Activated T-cell treated with anti-CD3 and anti-CD28 coated beads, Interleukin-2, amount 50 U/mL, for 72 hours (primary cell): ENCODE results near the gene ATXN1. TPM values are rescaled to one million over a fixed set of nuclear protein-coding genes. Genes with fewer than 3 reads are reported as not detected.

Source experiments
- ATAC-seq, 2 donors: fragments of 150-1000 bp; cut with Tn5 transposase; replicated peaks in 1 of 2; 2 replicates each; pipeline ENCODE4 v1.10.0; 2021; ENCODE audit warnings: moderate library complexity in 2 of 2, mild to moderate bottlenecking in 1 of 2
- DNase-seq, 2 donors: peaks; one replicate each; pipeline ENCODE4 v3.0.0; 2021 to 2022; ENCODE audit warnings: mixed read lengths in 1 of 2
- H3K27ac Mint-ChIP-seq: one replicate; pipeline ENCODE4 v1.8.0; 2022; ENCODE audit warnings: mild to moderate bottlenecking, moderate library complexity, mixed read lengths
- H3K27me3 Mint-ChIP-seq: one replicate; pipeline ENCODE4 v1.8.0; 2022; ENCODE audit warnings: low read depth, mixed read lengths
- H3K36me3 Mint-ChIP-seq, 2 donors: one replicate each; pipeline ENCODE4 v1.8.0; 2022; ENCODE audit warnings: mixed read lengths in 2 of 2, mild to moderate bottlenecking in 1 of 2; ENCODE audit not compliant: insufficient read depth in 2 of 2
- H3K4me1 Mint-ChIP-seq: one replicate; pipeline ENCODE4 v1.8.0; 2022; ENCODE audit warnings: low read depth, mixed read lengths
- H3K4me3 Mint-ChIP-seq, 2 donors: one replicate each; pipeline ENCODE4 v1.8.0; 2022; ENCODE audit warnings: mild to moderate bottlenecking in 2 of 2, mixed read lengths in 2 of 2, moderate library complexity in 2 of 2
- H3K9me3 Mint-ChIP-seq, 2 donors: one replicate each; pipeline ENCODE4 v1.8.0; 2022; ENCODE audit warnings: mixed read lengths in 2 of 2
- total RNA-seq, 2 donors: library from RNA; stranded (reverse); gene quantifications; one replicate each; pipeline ENCODE4 v1.2.3, GENCODE V29; 2022

The ATXN1 gene
- total RNA-seq, 2 donors from 2014 or later = 46.5 to 65.1 TPM

DNA sequence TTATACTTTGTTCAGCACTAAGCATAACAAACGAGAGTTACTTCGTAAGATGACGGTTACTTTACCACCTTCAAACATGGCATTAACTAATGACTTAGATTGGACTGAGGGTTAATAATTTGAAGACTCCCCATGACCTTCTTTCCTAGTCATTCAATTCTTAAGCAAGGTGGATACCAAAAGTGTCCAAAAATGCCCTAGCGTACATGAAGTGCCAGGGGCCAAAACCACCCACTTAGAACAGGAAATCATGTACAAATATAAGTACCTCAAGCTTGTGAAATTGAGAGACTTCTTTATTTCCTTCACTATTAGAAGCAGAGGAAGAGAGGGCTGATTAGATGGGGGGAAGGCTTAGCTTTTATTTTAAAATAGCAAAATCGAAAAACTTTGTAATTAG is 166.4 kb downstream of the ATXN1 start:
- H3K27ac Mint-ChIP-seq = no peak overlapping the region
- H3K9me3 Mint-ChIP-seq = peaks cover 0 to 4% of the 10 kb centered on the region in 2 donors
- H3K27me3 Mint-ChIP-seq = no peaks in the 10 kb centered on the region
- H3K4me1 Mint-ChIP-seq = peaks cover 23% of the 10 kb centered on the region
- DNase-seq (no peak), ATAC-seq (no peak)
- H3K4me3 Mint-ChIP-seq = no peak overlapping the region
- peaks cover 1 to 6% of the 10 kb centered on the region in 2 donors for H3K36me3 Mint-ChIP-seq

DNA sequence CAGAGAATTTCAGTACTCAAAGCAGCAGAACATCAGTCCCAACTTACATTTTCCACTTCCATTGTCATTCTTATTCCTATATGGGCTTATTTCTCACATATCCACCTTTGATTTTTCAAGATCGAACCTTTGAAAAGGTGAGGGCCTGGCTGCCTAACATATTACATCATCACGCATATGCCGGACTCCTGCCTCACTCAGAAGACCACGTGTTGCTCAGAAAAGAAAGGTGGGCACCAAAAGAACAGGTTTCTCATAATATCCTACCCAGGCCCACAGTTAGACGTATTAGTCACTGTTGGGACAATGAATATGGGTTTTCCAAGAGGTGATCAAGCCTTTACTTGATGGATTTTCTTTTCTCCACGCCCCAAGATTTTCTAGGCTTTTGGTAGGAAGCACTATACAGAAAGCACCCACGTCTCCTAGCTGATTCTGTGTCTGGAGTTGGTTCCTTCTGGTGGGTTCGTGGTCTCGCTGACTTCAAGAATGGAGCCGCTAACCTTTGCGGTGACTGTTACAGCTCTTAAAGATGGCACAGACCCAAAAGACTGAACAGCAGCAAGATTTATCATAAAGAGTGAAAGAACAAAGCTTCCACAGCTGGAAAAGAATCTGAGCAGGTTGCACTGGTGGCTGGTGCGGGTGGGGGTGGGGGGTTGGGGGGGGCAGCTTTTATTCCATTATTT is 168.9 kb downstream of the ATXN1 start:
- ATAC-seq (peak in 1 of 2 donors; percentile 4), DNase-seq (no peak)
- H3K36me3 Mint-ChIP-seq = peaks cover 1 to 6% of the 10 kb centered on the region in 2 donors
- no peaks in the 10 kb centered on the region for H3K27me3 Mint-ChIP-seq
- H3K4me3 Mint-ChIP-seq = peak overlapping the region; percentile 43 to 46
- peaks cover 0 to 4% of the 10 kb centered on the region in 2 donors for H3K9me3 Mint-ChIP-seq
- peak overlapping the region; percentile 54 for H3K27ac Mint-ChIP-seq
- H3K4me1 Mint-ChIP-seq = peaks cover 22% of the 10 kb centered on the region

DNA sequence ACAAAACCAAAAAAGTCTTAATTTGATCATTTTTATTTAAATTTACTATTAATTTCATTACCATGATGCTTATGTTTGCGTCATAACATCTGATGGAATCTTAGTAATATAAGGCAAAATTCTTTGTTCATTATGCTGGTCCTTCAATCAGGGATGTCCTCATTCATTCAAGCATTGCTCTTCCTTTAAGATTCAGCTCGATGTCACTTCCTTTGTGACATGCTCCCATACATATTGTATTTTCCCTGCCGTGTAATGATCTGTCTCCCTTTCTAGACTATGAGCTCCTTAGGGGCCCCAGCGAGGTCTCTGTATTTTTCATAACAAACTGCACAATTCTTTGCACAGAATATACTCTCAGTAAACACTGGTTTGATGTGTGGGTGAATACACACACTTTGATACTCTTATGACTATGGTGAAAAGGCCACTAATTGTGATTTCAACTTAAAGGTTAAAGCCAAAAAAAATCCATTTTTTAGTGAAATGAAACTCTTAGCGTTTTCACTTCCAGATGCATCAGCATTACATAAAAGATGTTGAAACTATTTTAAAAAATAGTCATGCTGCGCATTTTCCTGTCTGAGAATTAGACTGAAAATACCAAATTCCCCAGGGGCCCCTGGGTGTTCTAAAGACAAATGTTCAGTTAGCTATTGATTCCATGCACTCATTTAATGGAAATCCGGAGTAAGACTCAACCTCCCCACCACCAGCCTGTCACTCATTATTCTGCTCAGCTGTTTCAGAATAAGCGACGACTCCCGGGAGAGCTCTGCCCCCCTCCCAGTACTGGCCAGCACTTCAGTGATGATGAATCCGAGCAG is 169.7 kb downstream of the ATXN1 start:
- DNase-seq (peak; percentile 23 to 25), ATAC-seq (peak; percentile 88 to 89)
- Mint-ChIP-seq H3K9me3 (peaks cover 0 to 4% of the 10 kb centered on the region in 2 donors), H3K27me3 (no peaks in the 10 kb centered on the region), H3K27ac (peak overlapping the region; percentile 54), H3K4me3 (peak overlapping the region; percentile 43 to 46), H3K4me1 (peaks cover 22% of the 10 kb centered on the region), H3K36me3 (peaks cover 1 to 6% of the 10 kb centered on the region in 2 donors)

DNA sequence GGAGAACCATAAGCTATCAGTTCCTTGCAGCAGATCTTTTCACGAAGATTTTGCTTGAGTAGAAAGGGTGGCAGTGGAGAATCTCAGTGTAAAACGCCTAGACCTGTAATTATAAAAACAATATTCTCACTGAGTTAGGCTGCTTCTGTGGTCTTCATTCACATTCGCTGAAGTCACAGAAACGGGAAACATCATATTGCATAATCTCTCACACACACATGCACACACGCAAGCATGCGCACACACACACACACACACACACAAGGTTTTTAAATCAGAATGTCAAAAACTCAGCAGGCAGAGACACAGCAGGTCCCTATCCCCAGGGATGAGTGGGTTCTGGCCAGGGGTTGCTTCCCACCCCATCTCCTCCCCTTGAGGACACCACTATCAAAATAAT is 175.5 kb downstream of the ATXN1 start:
- peaks cover 1 to 17% of the 10 kb centered on the region in 2 donors for H3K36me3 Mint-ChIP-seq
- no peak overlapping the region for H3K27ac Mint-ChIP-seq
- H3K9me3 Mint-ChIP-seq = no peaks in the 10 kb centered on the region
- ATAC-seq = no peak
- peaks cover 12% of the 10 kb centered on the region for H3K4me1 Mint-ChIP-seq
- no peak overlapping the region for H3K4me3 Mint-ChIP-seq
- H3K27me3 Mint-ChIP-seq = no peaks in the 10 kb centered on the region
- DNase-seq = no peak

DNA sequence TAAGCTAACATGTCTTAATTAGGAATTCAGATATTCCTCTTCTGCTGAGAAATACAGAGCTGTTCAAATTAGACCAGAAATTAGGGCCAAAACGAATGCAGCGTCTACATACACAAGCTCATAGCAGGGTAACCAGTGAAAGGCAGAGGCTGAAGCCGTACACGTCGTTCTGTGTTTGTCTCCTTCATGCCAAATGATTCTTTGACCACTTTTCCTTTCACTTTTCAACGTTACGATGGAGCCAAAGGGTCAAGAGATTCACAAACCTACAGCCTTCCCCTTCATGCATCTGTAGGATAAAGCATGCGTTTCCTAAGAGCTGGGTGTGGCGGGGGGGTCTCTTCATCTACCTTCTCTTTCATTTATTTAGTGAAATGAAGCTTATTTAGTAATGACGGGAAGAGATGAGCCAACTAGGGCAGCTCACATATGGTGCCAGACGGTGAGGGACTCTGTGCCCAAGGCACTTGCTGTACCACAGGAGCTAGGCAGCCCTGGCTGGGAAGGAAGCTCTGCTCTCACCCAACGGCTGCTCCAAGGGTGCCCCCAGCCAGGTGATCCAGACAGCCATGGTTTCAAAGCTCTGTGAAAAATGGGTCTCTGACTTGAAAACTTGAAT is 178.0 kb downstream of the ATXN1 start:
- H3K27ac Mint-ChIP-seq = no peak overlapping the region
- no peak overlapping the region for H3K4me3 Mint-ChIP-seq
- DNase-seq (no peak), ATAC-seq (no peak)
- H3K36me3 Mint-ChIP-seq = peaks cover 1 to 20% of the 10 kb centered on the region in 2 donors
- H3K27me3 Mint-ChIP-seq = no peaks in the 10 kb centered on the region
- H3K9me3 Mint-ChIP-seq = no peaks in the 10 kb centered on the region
- peaks cover 12% of the 10 kb centered on the region for H3K4me1 Mint-ChIP-seq

DNA sequence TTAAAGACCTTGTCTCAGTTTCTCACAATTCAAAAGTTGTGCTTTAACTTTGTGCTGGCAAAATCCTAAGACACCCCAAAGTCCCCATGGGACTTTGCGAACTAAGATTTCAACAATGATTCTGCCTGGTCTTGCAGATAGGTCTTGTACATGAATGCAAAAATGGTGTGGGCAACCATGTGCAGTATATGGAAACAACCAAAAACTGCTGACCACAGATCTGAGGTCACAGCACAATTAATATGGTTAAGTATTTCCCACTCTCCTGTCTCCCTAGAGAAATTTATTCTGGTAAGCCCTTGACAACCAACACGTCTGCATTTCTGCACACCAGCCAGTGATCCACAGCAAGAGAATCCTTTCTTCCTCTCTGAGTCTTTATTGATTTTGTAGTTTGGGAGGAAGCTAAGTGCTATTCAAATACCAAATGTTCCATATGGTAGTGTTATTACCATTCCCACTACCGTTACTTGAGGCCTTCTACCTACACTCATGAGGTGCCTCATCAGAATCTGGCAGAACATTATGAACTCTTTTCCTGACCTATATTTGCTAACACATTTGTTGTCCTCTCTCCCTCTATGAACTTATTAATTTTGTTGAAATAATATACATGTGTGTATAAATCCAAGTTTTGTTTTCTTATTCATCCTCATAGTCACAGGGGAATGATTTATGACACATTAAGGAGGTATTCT is 178.7 kb downstream of the ATXN1 start:
- no peaks in the 10 kb centered on the region for H3K9me3 Mint-ChIP-seq
- peaks cover 12% of the 10 kb centered on the region for H3K4me1 Mint-ChIP-seq
- no peak for DNase-seq
- peaks cover 1 to 22% of the 10 kb centered on the region in 2 donors for H3K36me3 Mint-ChIP-seq
- H3K4me3 Mint-ChIP-seq = no peak overlapping the region
- no peak overlapping the region for H3K27ac Mint-ChIP-seq
- ATAC-seq = no peak
- no peaks in the 10 kb centered on the region for H3K27me3 Mint-ChIP-seq

DNA sequence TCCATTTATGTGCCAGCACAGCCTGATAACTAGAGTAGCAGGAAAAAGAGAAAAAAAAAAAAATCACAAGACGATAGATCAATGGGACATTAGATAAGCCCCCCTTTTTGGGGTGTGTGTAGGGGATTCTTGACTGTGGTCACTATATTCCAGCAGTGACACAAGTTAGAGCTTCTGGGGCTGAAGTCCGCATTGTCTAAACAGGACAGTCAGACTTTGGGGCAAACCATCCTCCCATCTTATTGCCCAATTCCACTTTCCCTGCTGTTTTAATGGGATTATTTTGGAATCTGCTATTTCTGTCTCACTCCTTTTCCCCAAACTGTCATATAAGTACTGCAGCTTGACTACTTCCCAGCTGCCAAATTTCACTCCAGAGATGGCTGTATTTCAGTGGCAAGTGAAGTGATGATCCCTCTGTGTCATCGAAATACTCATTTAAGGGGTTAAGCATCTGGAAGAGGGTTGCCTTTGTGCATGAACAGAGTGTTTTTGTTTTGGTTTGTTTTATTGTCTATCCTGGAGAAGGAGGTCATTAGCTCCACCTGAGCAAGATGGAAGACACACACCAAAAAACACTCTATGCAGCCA is 182.5 kb downstream of the ATXN1 start:
- DNase-seq = no peak
- peaks cover 11% of the 10 kb centered on the region for H3K4me1 Mint-ChIP-seq
- ATAC-seq = no peak
- no peaks in the 10 kb centered on the region for H3K9me3 Mint-ChIP-seq
- H3K36me3 Mint-ChIP-seq = peaks cover 0 to 17% of the 10 kb centered on the region in 2 donors
- H3K27ac Mint-ChIP-seq = no peak overlapping the region
- no peak overlapping the region for H3K4me3 Mint-ChIP-seq
- H3K27me3 Mint-ChIP-seq = no peaks in the 10 kb centered on the region

DNA sequence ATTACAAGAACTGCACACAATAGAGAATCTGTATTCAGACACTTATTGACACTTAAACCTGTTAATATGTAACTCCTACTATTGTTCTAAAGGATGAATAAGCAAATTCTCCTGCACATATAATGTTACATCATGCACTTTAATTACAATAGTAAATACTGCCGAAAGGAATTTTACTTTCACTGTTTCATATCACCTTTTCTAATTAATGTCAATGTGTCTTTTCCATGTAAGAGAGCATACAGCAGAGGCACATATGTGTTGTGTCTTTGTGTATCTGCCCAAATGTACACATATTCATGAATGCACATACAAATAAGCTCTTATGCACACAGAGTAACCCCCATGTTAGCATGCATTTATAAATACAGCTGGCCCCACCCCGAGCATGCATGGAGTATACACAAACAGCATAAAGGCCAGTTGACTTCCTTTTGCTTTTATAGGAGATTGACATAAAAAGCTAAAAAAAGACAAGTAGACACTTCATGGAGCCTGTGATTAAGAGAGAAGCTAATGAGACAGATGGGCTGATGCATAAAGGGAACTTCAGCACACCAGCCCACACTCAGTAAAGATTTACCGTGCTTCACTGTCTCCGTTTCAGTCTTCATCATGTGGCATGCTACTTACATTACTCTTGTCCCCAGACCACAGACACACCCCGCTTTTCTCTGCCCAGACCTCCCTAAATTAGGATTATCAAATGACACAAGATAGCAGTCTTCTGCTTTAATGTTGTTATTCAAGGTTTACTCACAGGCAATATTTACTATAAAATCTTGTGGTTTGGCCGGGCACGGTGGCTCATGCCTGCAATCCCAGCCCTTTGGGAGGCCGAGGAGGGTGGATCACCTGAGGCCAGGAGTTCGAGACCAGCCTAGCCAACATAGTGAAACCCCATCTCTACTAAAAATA is 184.6 kb downstream of the ATXN1 start:
- Mint-ChIP-seq H3K27ac (no peak overlapping the region), H3K36me3 (peaks cover 2 to 12% of the 10 kb centered on the region in 2 donors), H3K27me3 (no peaks in the 10 kb centered on the region), H3K9me3 (no peaks in the 10 kb centered on the region), H3K4me1 (peaks cover 5% of the 10 kb centered on the region), H3K4me3 (no peak overlapping the region)
- ATAC-seq = peak; percentile 31 to 75
- no peak for DNase-seq

DNA sequence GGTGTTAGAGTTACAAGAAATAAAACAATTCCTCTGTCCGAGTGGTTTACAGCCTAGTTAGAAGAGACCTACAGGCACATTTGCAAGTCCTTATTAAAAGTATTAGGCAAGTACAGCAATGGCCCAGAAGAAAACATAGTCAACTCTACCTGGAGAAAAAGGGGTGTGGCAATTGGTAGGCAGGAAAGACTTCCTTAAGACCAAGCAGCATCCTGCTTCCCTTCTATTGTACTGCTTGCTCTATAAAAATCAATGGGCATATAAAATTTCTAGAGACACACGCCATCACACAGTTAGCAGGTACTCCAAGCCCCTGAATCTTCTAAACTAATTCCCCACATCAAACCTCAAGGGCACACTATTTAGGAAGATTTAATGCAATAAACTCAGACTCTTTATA is 185.6 kb downstream of the ATXN1 start:
- Mint-ChIP-seq H3K9me3 (no peaks in the 10 kb centered on the region), H3K27ac (no peak overlapping the region), H3K27me3 (no peaks in the 10 kb centered on the region), H3K4me1 (peaks cover 6% of the 10 kb centered on the region), H3K36me3 (peaks cover 4 to 9% of the 10 kb centered on the region in 2 donors), H3K4me3 (no peak overlapping the region)
- no peak for DNase-seq
- no peak for ATAC-seq

DNA sequence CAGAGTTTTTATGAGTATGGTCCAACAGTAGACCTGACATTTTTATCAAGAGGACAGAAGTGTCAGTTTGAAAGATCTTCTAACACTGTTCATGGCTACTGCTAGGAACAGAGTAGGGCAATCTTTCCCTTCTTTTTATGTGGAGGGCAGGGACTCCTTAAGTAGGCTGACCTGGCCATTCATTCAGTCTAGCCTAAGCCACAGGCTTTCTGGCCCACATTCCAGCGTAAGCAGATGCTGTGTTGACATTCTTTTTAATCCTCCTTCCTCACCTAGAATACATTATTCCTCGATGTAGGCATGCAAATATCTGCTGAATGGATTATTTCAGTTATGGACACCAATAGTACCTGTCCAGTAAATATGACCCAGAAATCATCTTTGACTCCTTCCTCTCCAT is 188.3 kb downstream of the ATXN1 start:
- Mint-ChIP-seq H3K36me3 (peaks cover 3 to 4% of the 10 kb centered on the region in 2 donors), H3K4me1 (peaks cover 17% of the 10 kb centered on the region), H3K27me3 (no peaks in the 10 kb centered on the region), H3K27ac (no peak overlapping the region), H3K9me3 (no peaks in the 10 kb centered on the region), H3K4me3 (no peak overlapping the region)
- DNase-seq (no peak), ATAC-seq (no peak)

DNA sequence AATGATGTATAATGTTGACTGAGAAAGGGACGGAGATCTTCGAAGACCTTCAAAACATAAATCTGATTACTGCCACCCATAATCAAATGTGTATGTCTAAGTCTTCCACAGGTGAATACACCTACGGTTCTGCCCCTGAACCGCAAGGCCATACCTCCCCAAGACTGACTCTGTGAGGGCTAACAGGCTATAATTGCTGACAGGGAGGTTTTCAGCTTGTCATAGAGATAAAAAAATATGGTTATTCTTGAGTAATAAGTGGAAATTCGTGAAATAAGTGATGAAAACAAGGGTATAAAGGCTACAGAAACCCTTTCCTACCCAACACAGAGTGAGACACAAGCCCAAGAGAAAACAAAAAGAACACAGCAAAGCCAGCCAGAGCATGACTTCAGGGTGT is 188.9 kb downstream of the ATXN1 start:
- ATAC-seq (no peak), DNase-seq (no peak)
- Mint-ChIP-seq H3K27me3 (no peaks in the 10 kb centered on the region), H3K4me3 (no peak overlapping the region), H3K36me3 (peaks cover 3 to 4% of the 10 kb centered on the region in 2 donors), H3K4me1 (peaks cover 17% of the 10 kb centered on the region), H3K27ac (no peak overlapping the region), H3K9me3 (no peaks in the 10 kb centered on the region)

DNA sequence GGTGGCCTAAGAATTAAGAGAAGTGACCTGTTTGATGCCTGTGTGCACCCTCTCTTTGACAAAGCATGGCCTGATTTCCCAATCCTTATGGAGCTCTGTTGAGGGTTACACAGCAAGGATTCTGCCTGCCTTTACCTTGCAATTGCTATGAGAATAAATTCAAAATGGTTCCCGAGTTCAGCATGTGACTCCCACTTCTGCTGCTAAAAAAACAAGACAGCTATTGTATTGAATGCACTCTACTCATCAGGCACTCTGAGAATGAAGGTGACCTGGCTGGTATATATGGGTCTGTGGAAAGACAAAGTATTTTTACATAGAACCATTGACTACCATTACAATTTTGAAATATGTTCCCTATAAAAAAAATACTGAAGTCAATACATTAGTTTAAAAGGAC is 190.3 kb downstream of the ATXN1 start:
- H3K27ac Mint-ChIP-seq = no peak overlapping the region
- peaks cover 3 to 4% of the 10 kb centered on the region in 2 donors for H3K36me3 Mint-ChIP-seq
- no peaks in the 10 kb centered on the region for H3K27me3 Mint-ChIP-seq
- DNase-seq (no peak), ATAC-seq (no peak)
- peaks cover 11% of the 10 kb centered on the region for H3K4me1 Mint-ChIP-seq
- H3K9me3 Mint-ChIP-seq = no peaks in the 10 kb centered on the region
- no peak overlapping the region for H3K4me3 Mint-ChIP-seq
